ENCODE results near the gene POLK.

Gene POLK

DNA sequence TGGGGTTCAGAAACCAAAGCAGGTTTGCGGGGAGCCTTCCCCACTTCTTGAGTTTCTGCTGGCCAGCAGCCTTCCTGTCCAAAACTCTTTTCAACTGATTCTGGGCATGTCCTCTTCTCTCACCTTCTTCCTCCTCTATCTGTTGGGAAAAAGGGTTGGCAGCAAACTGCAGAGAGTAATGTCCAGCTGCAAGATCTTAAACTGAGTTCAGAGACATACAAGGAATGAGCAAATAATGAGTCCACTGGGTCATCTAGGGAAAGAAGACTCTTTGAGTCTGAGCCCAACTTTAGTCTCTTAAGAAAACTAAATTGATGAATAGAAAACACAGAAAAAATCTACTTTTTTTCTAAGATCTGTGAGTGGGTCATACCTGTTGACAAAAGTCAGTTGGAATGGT is 116.1 kb downstream of the POLK start:
- TF ChIP-seq EZH2 (optimal IDR thresholded peaks at IDR 0.05; ENCODE audit: low read depth, low read length): no peak
- TF ChIP-seq EZH2phosphoT487 (IDR thresholded peaks at IDR 0.05; ENCODE audit: low read length): no peak
- TF ChIP-seq, protein P1, sequence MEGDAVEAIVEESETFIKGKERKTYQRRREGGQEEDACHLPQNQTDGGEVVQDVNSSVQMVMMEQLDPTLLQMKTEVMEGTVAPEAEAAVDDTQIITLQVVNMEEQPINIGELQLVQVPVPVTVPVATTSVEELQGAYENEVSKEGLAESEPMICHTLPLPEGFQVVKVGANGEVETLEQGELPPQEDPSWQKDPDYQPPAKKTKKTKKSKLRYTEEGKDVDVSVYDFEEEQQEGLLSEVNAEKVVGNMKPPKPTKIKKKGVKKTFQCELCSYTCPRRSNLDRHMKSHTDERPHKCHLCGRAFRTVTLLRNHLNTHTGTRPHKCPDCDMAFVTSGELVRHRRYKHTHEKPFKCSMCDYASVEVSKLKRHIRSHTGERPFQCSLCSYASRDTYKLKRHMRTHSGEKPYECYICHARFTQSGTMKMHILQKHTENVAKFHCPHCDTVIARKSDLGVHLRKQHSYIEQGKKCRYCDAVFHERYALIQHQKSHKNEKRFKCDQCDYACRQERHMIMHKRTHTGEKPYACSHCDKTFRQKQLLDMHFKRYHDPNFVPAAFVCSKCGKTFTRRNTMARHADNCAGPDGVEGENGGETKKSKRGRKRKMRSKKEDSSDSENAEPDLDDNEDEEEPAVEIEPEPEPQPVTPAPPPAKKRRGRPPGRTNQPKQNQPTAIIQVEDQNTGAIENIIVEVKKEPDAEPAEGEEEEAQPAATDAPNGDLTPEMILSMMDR (IDR thresholded peaks at IDR 0.05; ENCODE audit: low read length): no peak
- H3K4me1 ChIP-seq (ENCODE audit: low read length): no peaks in the 10 kb centered on the region
- H2AFZ ChIP-seq (ENCODE audit: low read length): no peak overlapping the region
- no peaks in the 10 kb centered on the region for H3K36me3 ChIP-seq (replicated peaks; ENCODE audit: insufficient read depth, low read length)
- DNase-seq: no peak
- H3F3A ChIP-seq (ENCODE audit: insufficient read depth, low read length): no peaks in the 10 kb centered on the region
- no peak overlapping the region for H3K27ac ChIP-seq (ENCODE audit: low read length)
- no peaks in the 10 kb centered on the region for H3K9me3 ChIP-seq (replicated peaks; ENCODE audit: insufficient read depth, low read length)
- no peaks in the 10 kb centered on the region for H3K27me3 ChIP-seq (replicated peaks; ENCODE audit: insufficient read depth, low read length)
- H4K20me1 ChIP-seq (ENCODE audit: insufficient read depth, low read length): no peaks in the 10 kb centered on the region
- H3K4me2 ChIP-seq (ENCODE audit: low read depth, low read length): no peak overlapping the region
- no peaks in the 10 kb centered on the region for H3K79me2 ChIP-seq (ENCODE audit: low read length)
- no peaks in the 10 kb centered on the region for H3K9me2 ChIP-seq (replicated peaks; ENCODE audit: insufficient read depth, low read length)
- no peak overlapping the region for H3K4me3 ChIP-seq (ENCODE audit: low read length)
- H3K9ac ChIP-seq (ENCODE audit: low read length): no peak overlapping the region

GRCh38 chr5:75630875-75631274 is 119.2 kb downstream of the POLK start:
- Histone ChIP-seq H2AFZ (ENCODE audit: low read length) (no peak overlapping the region), H3K9me3 (replicated peaks; ENCODE audit: insufficient read depth, low read length) (no peaks in the 10 kb centered on the region), H3K27me3 (replicated peaks; ENCODE audit: insufficient read depth, low read length) (no peaks in the 10 kb centered on the region), H3K9ac (ENCODE audit: low read length) (no peak overlapping the region), H3K27ac (ENCODE audit: low read length) (no peak overlapping the region), H3K9me2 (replicated peaks; ENCODE audit: insufficient read depth, low read length) (no peaks in the 10 kb centered on the region), H3K4me2 (ENCODE audit: low read depth, low read length) (no peak overlapping the region), H3K36me3 (replicated peaks; ENCODE audit: insufficient read depth, low read length) (no peaks in the 10 kb centered on the region), H4K20me1 (ENCODE audit: insufficient read depth, low read length) (no peaks in the 10 kb centered on the region), H3K4me1 (ENCODE audit: low read length) (no peaks in the 10 kb centered on the region), H3K79me2 (ENCODE audit: low read length) (no peaks in the 10 kb centered on the region), H3F3A (ENCODE audit: insufficient read depth, low read length) (no peaks in the 10 kb centered on the region), H3K4me3 (ENCODE audit: low read length) (no peak overlapping the region)
- TF ChIP-seq EZH2 (optimal IDR thresholded peaks at IDR 0.05; ENCODE audit: low read depth, low read length) (no peak), EZH2phosphoT487 (IDR thresholded peaks at IDR 0.05; ENCODE audit: low read length) (no peak)
- TF ChIP-seq, protein P1 (IDR thresholded peaks at IDR 0.05; ENCODE audit: low read length): no peak
- no peak for DNase-seq

- no peak for DNase-seq
- no peaks in the 10 kb centered on the region for H3K36me3 ChIP-seq (replicated peaks; ENCODE audit: insufficient read depth, low read length)
- H2AFZ ChIP-seq (ENCODE audit: low read length): no peak overlapping the region
- H3K9me3 ChIP-seq (replicated peaks; ENCODE audit: insufficient read depth, low read length): no peaks in the 10 kb centered on the region
- H3K27me3 ChIP-seq (replicated peaks; ENCODE audit: insufficient read depth, low read length): no peaks in the 10 kb centered on the region
- H3K4me2 ChIP-seq (ENCODE audit: low read depth, low read length): no peak overlapping the region
- no peak overlapping the region for H3K27ac ChIP-seq (ENCODE audit: low read length)
- no peaks in the 10 kb centered on the region for H4K20me1 ChIP-seq (ENCODE audit: insufficient read depth, low read length)
- TF ChIP-seq EZH2phosphoT487 (IDR thresholded peaks at IDR 0.05; ENCODE audit: low read length) (no peak), EZH2 (optimal IDR thresholded peaks at IDR 0.05; ENCODE audit: low read depth, low read length) (no peak)
- H3K4me3 ChIP-seq (ENCODE audit: low read length): no peak overlapping the region
- H3K9ac ChIP-seq (ENCODE audit: low read length): no peak overlapping the region
- no peaks in the 10 kb centered on the region for H3F3A ChIP-seq (ENCODE audit: insufficient read depth, low read length)
- H3K4me1 ChIP-seq (ENCODE audit: low read length): no peaks in the 10 kb centered on the region
- H3K79me2 ChIP-seq (ENCODE audit: low read length): no peaks in the 10 kb centered on the region
- no peaks in the 10 kb centered on the region for H3K9me2 ChIP-seq (replicated peaks; ENCODE audit: insufficient read depth, low read length)
These were observed 120.6 kb downstream of the POLK start for GRCh38 chr5:75632321-75632720.

DNA sequence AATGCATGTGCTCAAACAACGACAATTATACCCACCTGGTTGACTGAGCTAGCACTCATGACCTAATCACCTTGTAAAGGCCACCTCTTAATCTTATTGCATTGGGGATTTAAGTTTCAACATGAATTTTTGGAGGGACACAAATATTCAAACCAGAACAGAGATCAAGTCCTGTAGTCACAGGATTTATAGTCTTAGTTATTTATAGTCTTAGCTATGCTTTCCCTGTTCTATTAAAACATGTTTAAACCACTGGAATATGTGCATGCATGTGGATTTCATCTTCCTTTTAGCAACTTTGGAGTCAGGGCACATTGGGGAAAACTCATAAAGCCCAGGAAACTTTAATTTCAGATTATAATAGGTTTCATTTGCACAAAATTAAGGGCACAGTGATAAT is 126.3 kb downstream of the POLK start:
- no peak overlapping the region for H2AFZ ChIP-seq (ENCODE audit: low read length)
- no peak overlapping the region for H3K27ac ChIP-seq (ENCODE audit: low read length)
- H3K4me3 ChIP-seq (ENCODE audit: low read length): no peak overlapping the region
- H3K4me2 ChIP-seq (ENCODE audit: low read depth, low read length): no peak overlapping the region
- no peaks in the 10 kb centered on the region for H3K9me2 ChIP-seq (replicated peaks; ENCODE audit: insufficient read depth, low read length)
- no peak for DNase-seq
- no peaks in the 10 kb centered on the region for H3K4me1 ChIP-seq (ENCODE audit: low read length)
- TF ChIP-seq, protein P1 (IDR thresholded peaks at IDR 0.05; ENCODE audit: low read length): no peak
- TF ChIP-seq EZH2phosphoT487 (IDR thresholded peaks at IDR 0.05; ENCODE audit: low read length) (no peak), EZH2 (optimal IDR thresholded peaks at IDR 0.05; ENCODE audit: low read depth, low read length) (no peak)
- no peaks in the 10 kb centered on the region for H3K79me2 ChIP-seq (ENCODE audit: low read length)
- no peak overlapping the region for H3K9ac ChIP-seq (ENCODE audit: low read length)
- H3K9me3 ChIP-seq (replicated peaks; ENCODE audit: insufficient read depth, low read length): no peaks in the 10 kb centered on the region
- no peaks in the 10 kb centered on the region for H3K27me3 ChIP-seq (replicated peaks; ENCODE audit: insufficient read depth, low read length)
- no peaks in the 10 kb centered on the region for H4K20me1 ChIP-seq (ENCODE audit: insufficient read depth, low read length)
- no peaks in the 10 kb centered on the region for H3F3A ChIP-seq (ENCODE audit: insufficient read depth, low read length)
- no peaks in the 10 kb centered on the region for H3K36me3 ChIP-seq (replicated peaks; ENCODE audit: insufficient read depth, low read length)
